Measurements from ENCODE around the gene FGFR2.

DNA sequence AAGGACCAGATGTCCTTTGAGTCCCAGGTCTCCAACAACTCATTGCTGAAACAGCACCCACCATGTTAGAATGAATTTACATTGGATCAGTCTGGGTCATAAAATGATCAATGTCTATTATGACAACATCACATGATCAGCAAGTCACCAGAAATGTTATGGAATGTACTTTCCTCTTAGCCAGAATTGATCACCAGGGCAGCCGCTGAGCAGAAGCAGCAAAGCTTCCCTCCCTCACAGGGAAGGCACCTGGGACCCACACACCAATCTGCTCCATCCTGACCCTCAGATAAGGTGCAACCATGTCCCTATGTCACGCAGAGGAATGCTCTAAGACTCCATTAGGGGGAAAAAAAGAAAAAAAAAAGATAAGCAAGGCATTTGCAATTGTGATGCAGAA lies 30.0 kb downstream of the FGFR2 start:
- TF ChIP-seq EZH2 (IDR thresholded peaks at IDR 0.05) (no peak), POLR2AphosphoS5 (IDR thresholded peaks at IDR 0.05; ENCODE audit: borderline replicate concordance, low read depth, low read length) (no peak)

Measured in SK-N-MC (cell line).